ENCODE results near the gene CDH4. TPM values are rescaled to one million over a fixed set of nuclear protein-coding genes. Genes with fewer than 3 reads are reported as not detected.
"Not testable (repeated sequence)": the region's sequence is repeated elsewhere in the genome, so short reads cannot be mapped to it uniquely, and the experiment has no call there.

CDH4 gene
- polyA plus RNA-seq, 1 donor (not counting 4 experiments of a cell fraction or from before 2014, with no cell fraction given): 2.2 TPM

DNA sequence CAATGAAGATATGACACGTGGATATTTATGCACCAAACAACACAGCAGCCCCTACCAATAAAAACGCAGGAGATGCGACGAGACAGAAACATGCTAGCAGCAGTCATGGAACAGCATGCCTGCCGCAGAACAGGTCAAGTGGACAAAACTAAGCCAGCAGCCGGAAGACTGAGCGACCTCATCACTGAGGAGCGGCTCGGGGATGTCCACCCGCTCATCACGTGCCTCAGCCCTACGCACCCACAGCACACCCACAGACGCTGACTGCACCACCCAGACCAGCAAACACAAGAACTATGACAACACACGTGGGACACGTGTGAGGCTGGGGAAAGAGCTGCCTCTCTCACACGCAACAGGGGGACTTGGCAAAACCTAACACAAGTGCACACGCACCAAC lies 731.9 kb downstream of the CDH4 start:
- Histone ChIP-seq H3K9me3 (ENCODE audit: control insufficient read depth, low read depth, low read length) (no peaks in the 10 kb centered on the region), H3K4me2 (ENCODE audit: control insufficient read depth, extremely low read depth, insufficient read depth, low read depth, low read length) (no peak overlapping the region), H4K20me1 (ENCODE audit: control insufficient read depth, extremely low read depth, insufficient read depth, low read length) (no peaks in the 10 kb centered on the region), H3K4me3 (ENCODE audit: control insufficient read depth in 2 of 3, extremely low read depth in 1 of 3, insufficient read depth in 2 of 3, low read depth in 1 of 3, low read length in 3 of 3) (no peak overlapping the region), H3K27me3 (ENCODE audit: control insufficient read depth, extremely low read depth, insufficient read depth, low read length) (no peaks in the 10 kb centered on the region), H3K79me2 (ENCODE audit: control insufficient read depth, insufficient read depth, low read length) (no peaks in the 10 kb centered on the region), H3K4me1 (ENCODE audit: control insufficient read depth, extremely low read depth, insufficient read depth, low read length) (no peaks in the 10 kb centered on the region), H3K9ac (ENCODE audit: control insufficient read depth, extremely low read depth, insufficient read depth, low read length) (no peak overlapping the region), H2AFZ (ENCODE audit: control insufficient read depth, low read length) (no peak overlapping the region), H3K36me3 (ENCODE audit: control insufficient read depth in 2 of 2, extremely low read depth in 1 of 2, insufficient read depth in 2 of 2, low read length in 2 of 2) (peaks cover 2 to 5% of the 10 kb centered on the region in 2 experiments), H3K27ac (ENCODE audit: control insufficient read depth, insufficient read depth, low read length) (no peak overlapping the region), H3K9me1 (ENCODE audit: control insufficient read depth, extremely low read depth, insufficient read depth, low read length) (no peaks in the 10 kb centered on the region)
- DNase-seq (ENCODE audit: low read depth, low spot score) (no peak), FAIRE-seq (no peak)
- dilution Hi-C loops (cut with MboI; ENCODE audit: extremely low pct_ligation_motif_present, low sequenced_read_pairs): no loop called here
- TF ChIP-seq EZH2 (IDR thresholded peaks at IDR 0.05; ENCODE audit: low read length): no peak

DNA sequence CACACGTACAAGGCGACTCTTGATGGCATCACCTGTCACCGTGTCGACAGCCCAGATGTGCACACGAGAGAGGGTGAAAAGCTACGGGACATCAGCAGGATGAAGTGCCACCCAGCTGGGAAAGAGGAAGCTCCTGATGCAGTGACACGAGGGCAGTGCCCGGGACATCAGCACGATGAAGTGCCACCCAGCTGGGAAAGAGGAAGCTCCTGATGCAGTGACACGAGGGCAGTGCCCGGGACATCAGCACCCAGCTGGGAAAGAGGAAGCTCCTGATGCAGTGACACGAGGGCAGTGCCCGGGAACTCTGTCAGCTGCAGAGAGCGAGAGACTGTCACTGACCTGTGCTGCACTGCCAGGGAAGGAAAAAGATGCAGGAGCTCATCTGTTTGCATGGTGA lies 732.4 kb downstream of the CDH4 start:
- H3K36me3 ChIP-seq (ENCODE audit: control insufficient read depth in 2 of 2, extremely low read depth in 1 of 2, insufficient read depth in 2 of 2, low read length in 2 of 2); H3K9me1 ChIP-seq (ENCODE audit: control insufficient read depth, extremely low read depth, insufficient read depth, low read length); H3K9ac ChIP-seq (ENCODE audit: control insufficient read depth, extremely low read depth, insufficient read depth, low read length); H3K4me2 ChIP-seq (ENCODE audit: control insufficient read depth, extremely low read depth, insufficient read depth, low read depth, low read length); H3K27ac ChIP-seq (ENCODE audit: control insufficient read depth, insufficient read depth, low read length); DNase-seq (ENCODE audit: low read depth, low spot score); FAIRE-seq; H4K20me1 ChIP-seq (ENCODE audit: control insufficient read depth, extremely low read depth, insufficient read depth, low read length); H3K4me1 ChIP-seq (ENCODE audit: control insufficient read depth, extremely low read depth, insufficient read depth, low read length); H3K9me3 ChIP-seq (ENCODE audit: control insufficient read depth, low read depth, low read length); H3K4me3 ChIP-seq (ENCODE audit: control insufficient read depth in 2 of 3, extremely low read depth in 1 of 3, insufficient read depth in 2 of 3, low read depth in 1 of 3, low read length in 3 of 3); H3K27me3 ChIP-seq (ENCODE audit: control insufficient read depth, extremely low read depth, insufficient read depth, low read length); H3K79me2 ChIP-seq (ENCODE audit: control insufficient read depth, insufficient read depth, low read length); dilution Hi-C loops (cut with MboI; ENCODE audit: extremely low pct_ligation_motif_present, low sequenced_read_pairs); H2AFZ ChIP-seq (ENCODE audit: control insufficient read depth, low read length): not testable (repeated sequence)

DNA sequence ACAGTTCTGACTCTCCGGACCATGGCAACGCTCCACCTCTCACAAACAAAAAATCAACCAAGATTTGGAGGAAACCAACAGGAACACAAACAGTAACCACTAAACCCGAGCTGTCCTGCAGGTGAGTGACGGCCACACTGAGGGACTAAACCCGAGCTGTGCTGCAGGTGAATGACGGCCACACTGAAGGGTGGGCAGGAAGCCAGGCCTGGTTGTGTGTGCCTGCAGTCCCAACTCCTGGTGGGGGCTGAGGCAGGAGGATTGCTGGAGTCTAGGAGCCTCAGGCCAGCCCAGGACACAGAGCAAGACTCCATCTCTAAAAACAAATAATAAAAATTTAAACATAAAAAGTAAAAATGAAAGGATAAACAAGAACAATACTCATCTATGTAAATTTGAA lies 733.0 kb downstream of the CDH4 start:
- H3K36me3 ChIP-seq (ENCODE audit: control insufficient read depth in 2 of 2, extremely low read depth in 1 of 2, insufficient read depth in 2 of 2, low read length in 2 of 2): peaks cover 2 to 8% of the 10 kb centered on the region in 2 experiments
- no peak for TF ChIP-seq CTCF (optimal IDR thresholded peaks at IDR 0.05 in 1 of 3, IDR thresholded peaks at IDR 0.05 in 1 of 3, conservative IDR thresholded peaks at IDR 0.05 in 1 of 3; ENCODE audit: extremely low read depth in 1 of 3, insufficient read depth in 2 of 3, low read length in 3 of 3)
- TF ChIP-seq EZH2 (IDR thresholded peaks at IDR 0.05; ENCODE audit: low read length): no peak

More for the DNA sequence above, 733.0 kb downstream of the CDH4 start:
- Histone ChIP-seq H3K4me2 (ENCODE audit: control insufficient read depth, extremely low read depth, insufficient read depth, low read depth, low read length) (no peak overlapping the region), H3K4me3 (ENCODE audit: control insufficient read depth in 2 of 3, extremely low read depth in 1 of 3, insufficient read depth in 2 of 3, low read depth in 1 of 3, low read length in 3 of 3) (no peak overlapping the region), H3K9me3 (ENCODE audit: control insufficient read depth, low read depth, low read length) (no peaks in the 10 kb centered on the region), H4K20me1 (ENCODE audit: control insufficient read depth, extremely low read depth, insufficient read depth, low read length) (no peaks in the 10 kb centered on the region), H3K79me2 (ENCODE audit: control insufficient read depth, insufficient read depth, low read length) (no peaks in the 10 kb centered on the region), H3K27ac (ENCODE audit: control insufficient read depth, insufficient read depth, low read length) (no peak overlapping the region), H3K9ac (ENCODE audit: control insufficient read depth, extremely low read depth, insufficient read depth, low read length) (no peak overlapping the region), H2AFZ (ENCODE audit: control insufficient read depth, low read length) (no peak overlapping the region), H3K27me3 (ENCODE audit: control insufficient read depth, extremely low read depth, insufficient read depth, low read length) (no peaks in the 10 kb centered on the region), H3K4me1 (ENCODE audit: control insufficient read depth, extremely low read depth, insufficient read depth, low read length) (no peaks in the 10 kb centered on the region), H3K9me1 (ENCODE audit: control insufficient read depth, extremely low read depth, insufficient read depth, low read length) (no peaks in the 10 kb centered on the region)
- dilution Hi-C loops (cut with MboI; ENCODE audit: extremely low pct_ligation_motif_present, low sequenced_read_pairs): no loop called here
- FAIRE-seq (no peak), DNase-seq (ENCODE audit: low read depth, low spot score) (no peak)

Measured in keratinocyte (primary cell).